HG02571 (cell line): ENCODE data around the gene DENND6B.
"Not testable (repeated sequence)": the region's sequence is repeated elsewhere in the genome, so short reads cannot be mapped to it uniquely, and the experiment has no call there.

ENCODE experiments used
- ATAC-seq: cut with Tn5 transposase; IDR thresholded peaks from one replicate; pipeline ENCODE4 v1.9.1; 2021; ENCODE audit warnings: mild to moderate bottlenecking, moderate library complexity; ENCODE audit not compliant: unreplicated experiment

Gene DENND6B

GRCh38 chr22:50339945-50340879, 13.4 kb upstream of the DENND6B start:
- no peak for ATAC-seq

- no peak for ATAC-seq
Measured at GRCh38 chr22:50338860-50339462, 12.1 kb upstream of the DENND6B start.

DNA sequence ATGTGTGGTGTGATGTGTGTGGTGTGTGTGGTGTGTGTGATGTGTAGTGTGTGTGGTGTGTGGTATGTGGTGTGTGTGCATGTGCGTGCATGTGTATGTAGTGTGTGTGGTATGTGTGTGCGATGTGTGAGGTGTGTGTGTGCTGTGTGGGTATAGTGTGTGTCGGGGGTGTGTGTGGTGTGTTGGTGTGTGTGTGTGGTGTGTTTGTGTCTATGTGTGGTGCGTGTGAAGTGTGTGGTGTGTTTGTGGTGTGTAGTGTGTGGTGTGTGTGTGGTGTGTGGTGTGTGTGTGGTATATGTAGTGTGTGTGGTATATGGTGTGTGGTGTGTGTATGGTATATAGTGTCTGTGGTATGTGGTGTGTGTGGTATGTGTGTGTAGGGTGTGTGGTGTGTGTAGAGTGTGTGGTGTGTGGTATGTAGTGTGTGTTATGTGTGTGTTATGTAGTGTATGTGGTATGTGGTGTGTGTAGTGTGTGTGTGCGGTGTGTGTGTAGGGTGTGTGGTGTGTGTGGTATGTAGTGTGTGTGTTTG, 11.3 kb upstream of the DENND6B start:
- no peak for ATAC-seq

- no peak for ATAC-seq
Measured at GRCh38 chr22:50337262-50338041, 10.6 kb upstream of the DENND6B start.

DNA sequence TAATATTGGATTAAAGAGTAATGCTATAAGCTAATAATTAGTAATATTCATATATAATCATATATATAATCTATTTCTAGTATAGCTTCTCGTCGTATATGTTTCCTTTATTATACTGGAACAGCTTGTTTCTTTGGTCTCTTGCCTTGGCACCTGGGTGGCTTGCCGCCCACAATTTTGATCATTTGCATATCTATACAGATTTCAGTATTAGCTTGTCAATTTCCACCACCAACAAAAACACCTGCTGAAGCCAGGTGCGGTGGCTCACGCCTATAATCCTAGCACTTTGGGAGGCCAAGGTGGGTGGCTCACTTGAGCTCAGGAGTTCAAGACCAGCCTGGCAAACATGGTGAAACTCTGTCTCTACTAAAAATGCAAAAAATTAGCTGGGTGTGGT, 7.6 kb upstream of the DENND6B start:
- ATAC-seq: not testable (repeated sequence)

DNA sequence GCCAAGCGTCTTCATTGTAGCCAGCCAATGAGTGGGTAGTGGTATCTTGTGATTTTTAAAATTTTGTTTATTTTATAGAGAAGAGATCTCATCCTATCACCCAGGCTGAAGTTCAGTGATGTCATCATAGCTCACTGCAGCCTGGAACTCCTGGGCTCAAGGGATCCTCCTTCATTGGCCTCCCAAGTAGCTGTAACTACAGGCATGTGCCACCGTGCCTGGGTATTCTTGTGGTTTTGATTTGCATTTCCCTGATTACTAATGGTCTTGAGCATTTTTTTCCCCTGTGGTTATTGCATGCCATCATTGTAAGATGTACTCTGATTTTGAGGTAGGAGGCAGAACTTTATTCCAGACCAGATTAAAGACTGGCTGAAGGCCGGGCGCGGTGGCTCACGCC, 2.4 kb upstream of the DENND6B start:
- no peak for ATAC-seq

DNA sequence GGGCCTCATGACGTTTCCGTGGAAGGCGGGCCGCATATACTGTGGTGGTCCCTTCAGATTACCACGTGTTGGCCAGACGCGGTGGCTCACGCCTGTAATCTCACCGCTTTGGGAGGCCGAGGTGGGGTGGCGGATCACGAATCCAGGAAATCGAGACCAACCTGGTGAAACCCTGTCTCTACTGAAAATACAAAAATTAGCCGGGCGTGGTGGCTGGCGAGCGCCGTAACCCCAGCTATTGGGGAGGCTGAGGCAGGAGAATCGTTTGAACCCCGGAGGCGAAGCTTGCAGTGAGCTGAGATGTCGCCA, 853 bp upstream of the DENND6B start:
- ATAC-seq: no peak

- peak; percentile 2 for ATAC-seq
Measured at GRCh38 chr22:50326225-50326955, 422 bp downstream of the DENND6B start.

DNA sequence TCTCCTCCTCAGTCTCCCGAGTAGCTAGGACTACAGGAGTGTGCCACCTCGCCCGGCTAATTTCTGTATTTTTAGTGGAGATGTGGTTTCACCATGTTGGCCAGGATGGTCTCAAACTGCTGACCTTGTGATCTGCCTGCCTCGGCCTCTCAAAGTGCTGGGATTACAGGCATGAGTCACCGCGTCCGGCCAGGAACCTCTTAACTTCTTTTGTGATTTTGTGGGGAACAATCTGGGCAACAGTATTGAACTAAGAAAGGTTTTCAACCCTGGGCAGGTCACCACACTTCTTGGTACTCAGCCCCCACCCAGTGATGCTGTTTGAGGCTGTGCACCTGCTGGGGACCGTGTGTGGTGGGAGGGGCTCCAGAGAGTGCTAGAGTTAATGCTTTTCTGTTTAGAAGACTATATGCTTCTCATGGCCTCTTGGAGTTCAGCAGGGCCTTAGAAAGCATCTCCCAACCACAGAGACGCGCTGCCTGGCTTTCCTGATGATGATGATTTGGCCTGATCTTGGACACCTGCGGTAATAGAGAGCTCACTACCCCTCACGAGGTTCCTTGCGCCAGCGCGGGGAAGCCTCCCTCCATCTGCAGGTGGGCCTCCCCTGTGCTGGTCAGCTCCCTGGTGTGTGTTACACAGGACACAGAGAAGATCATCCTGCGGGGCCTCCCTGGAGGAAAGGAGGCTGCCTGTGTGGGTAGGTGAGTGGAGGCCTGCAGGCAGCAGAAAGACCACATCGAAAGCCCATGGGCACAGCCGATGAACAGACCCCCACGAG, 1.2 kb downstream of the DENND6B start:
- no peak for ATAC-seq

DNA sequence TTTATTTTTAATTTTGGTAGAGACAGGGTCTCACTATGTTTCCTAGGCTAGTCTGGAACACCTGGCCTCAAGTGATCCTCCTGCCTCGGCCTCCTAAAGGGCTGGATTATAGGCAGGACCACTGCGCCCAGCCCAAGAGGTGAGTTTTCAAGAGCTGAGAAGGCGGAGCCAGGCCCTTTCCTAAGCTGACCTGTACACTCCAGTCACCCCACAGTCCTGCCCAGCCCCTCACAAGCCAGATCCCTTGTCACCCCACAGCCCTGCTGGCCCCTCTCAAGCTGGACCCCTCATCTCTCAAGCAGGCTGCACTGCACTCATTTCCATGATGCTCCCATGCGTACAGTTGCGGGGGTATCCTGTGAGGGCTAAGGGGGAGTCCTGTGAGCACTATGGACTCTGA, 2.9 kb downstream of the DENND6B start:
- no peak for ATAC-seq

- not testable (repeated sequence) for ATAC-seq
Measured at GRCh38 chr22:50322382-50323104, 4.3 kb downstream of the DENND6B start.

GRCh38 chr22:50320671-50321325, 6.0 kb downstream of the DENND6B start:
- no peak for ATAC-seq

DNA sequence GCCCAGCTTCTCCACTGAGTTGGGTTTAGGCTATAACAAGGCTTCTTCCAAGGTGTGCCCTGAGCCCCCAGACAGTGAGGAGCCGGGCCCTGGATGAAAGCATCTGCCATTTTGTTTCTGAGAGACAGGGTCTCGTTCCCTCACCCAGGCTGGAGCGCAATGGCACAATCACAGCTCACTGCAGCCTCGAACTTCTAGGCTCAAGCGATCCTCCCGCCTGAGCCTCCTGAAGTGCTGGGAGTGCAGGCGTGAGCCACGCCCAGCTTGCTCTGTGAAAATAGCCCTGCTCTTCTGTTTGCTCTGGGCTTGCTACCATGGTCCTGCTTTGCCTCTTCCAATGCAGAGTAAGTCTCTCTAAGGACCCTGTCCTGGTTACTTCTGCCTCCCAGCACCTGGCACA, 6.7 kb downstream of the DENND6B start:
- no peak for ATAC-seq

DNA sequence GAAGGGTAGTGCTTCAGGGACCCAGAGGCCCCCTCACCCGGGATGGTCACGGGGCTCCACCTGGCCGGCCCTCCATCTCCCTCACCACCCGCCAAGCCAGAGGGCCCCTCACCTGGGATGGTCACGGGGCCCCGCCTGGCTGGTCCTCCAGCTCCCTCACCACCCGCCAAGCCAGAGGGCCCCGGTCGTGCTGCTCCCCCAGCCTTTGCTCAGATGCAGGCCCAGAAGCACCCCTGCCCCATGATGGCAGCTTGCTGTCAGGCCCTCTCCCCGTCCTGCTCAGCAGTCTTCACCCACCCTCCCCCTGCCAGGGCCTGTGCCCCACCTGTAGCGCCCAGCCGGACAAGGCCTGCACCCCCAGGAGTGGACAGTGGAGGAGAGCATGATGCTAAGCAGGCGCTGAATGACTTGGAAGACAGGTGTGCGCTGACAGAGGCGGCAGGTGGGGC, 7.3 kb downstream of the DENND6B start:
- no peak for ATAC-seq

DNA sequence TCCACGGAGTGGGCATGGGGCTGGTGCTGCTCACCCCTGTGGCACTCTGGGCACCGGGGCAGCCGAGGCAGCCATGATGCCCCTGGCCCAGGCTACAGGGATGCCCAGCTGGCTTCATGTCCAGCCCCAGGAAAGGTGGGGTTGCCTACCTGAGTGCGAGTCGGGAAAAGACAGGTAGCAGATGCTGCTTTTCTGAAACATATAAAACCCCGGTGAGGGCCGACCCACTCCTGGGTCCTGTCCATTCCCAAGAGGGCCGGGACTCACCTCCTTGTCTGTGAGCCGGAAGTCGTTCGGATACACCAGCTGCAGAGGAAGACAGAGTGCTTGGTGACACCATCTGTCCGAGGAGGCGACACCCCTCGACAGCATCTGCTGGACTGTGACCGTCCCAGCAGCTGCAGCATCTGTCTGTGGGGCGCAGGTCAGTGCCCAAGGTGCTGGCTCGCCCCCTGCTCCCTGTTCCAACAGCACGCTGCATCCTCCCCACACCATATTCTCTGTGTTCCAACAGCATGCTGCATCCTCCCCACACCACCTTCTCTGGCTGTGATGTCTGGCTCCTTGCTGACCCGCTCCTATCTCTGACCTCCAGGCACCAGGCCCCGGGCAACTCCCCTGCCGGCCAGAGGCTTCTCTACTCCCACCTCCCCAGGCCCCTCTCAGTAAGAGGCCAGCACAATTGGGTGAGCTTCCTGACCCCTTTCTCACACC, 8.0 kb downstream of the DENND6B start:
- no peak for ATAC-seq

- no peak for ATAC-seq
Measured at GRCh38 chr22:50318356-50318697, 8.5 kb downstream of the DENND6B start.

DNA sequence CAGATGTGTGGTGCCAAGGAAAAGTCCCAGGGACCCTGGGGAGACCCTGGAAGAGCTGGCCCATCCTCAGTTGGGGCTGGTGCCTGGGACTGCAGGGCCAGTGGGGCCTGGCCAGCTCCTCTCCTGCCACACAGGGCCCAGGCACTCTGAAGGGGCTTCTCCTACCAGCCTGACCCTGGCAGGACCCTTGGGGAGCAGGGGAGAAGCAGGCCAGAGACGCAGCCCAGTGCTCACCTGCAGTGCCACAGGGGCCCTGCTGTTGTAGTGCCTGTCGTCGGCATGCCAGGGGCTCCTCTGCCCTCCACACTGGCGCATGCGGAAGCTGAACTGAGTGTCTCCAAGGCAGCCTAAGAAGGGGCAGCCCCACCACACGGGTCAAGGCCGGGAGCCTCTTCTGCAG, 9.1 kb downstream of the DENND6B start:
- ATAC-seq: no peak

GRCh38 chr22:50317178-50317577, 9.6 kb downstream of the DENND6B start:
- no peak for ATAC-seq
